Panc1 (cell line): ENCODE results near the gene SUFU. TPM values are rescaled to one million over a fixed set of nuclear protein-coding genes. Genes with fewer than 3 reads are reported as not detected.

Source experiments
- ATAC-seq: fragments of 200-7000 bp; cut with Tn5 transposase; 2 replicates; pipeline ENCODE4 v1.9.1; 2020; ENCODE audit warnings: mild to moderate bottlenecking, moderate library complexity
- BruUV-seq: library from RNA; stranded (reverse); fragments of 400-500 nt; replicated peaks from 2 replicates; lab custom pipeline; 2021; lab: Mats Ljungman, UMichigan
- CTCF ChIA-PET: fragments of 300-600 bp; sonication (Branson Sonifier 250); formaldehyde crosslinking; loops from one replicate; lab custom pipeline; 2022; ENCODE audit warnings: antibody characterized with exemption; lab: Charles Lee
- POLR2A ChIA-PET: fragments of 300-600 bp; sonication (Branson Sonifier 250); formaldehyde crosslinking; loops from one replicate; lab custom pipeline; 2022; ENCODE audit warnings: antibody characterized with exemption; lab: Charles Lee
- DNase-seq: peaks from one replicate; pipeline ENCODE4 v3.0.0-alpha.2; 2010; ENCODE audit warnings: low read depth, low spot score
- H3K27ac ChIP-seq: 2 replicates; pipeline ENCODE4 v1.5.1; 2011; ENCODE audit warnings: mild to moderate bottlenecking, low read length, inconsistent platforms
- H3K27me3 ChIP-seq: fragments of 200-500 bp; sonication (Bioruptor generic); 2 replicates; pipeline ENCODE4 v1.6.0; 2014; ENCODE audit warnings: low read length, inconsistent platforms; ENCODE audit not compliant: control insufficient read depth, insufficient read depth
- H3K36me3 ChIP-seq: fragments of 200-500 bp; sonication (Bioruptor generic); 2 replicates; pipeline ENCODE4 v1.5.1; 2014; ENCODE audit warnings: inconsistent platforms, mild to moderate bottlenecking, low read length, moderate library complexity; ENCODE audit not compliant: control insufficient read depth, insufficient read depth
- H3K4me1 ChIP-seq: 2 replicates; pipeline ENCODE4 v1.5.1; 2011; ENCODE audit warnings: inconsistent platforms, mild to moderate bottlenecking, low read length, moderate library complexity; ENCODE audit not compliant: control insufficient read depth, insufficient read depth
- H3K4me3 ChIP-seq, 2 experiments: 2 replicates each; pipeline ENCODE4 v1.5.1; 2011 to 2012; ENCODE audit warnings: low read depth in 2 of 2, low read length in 2 of 2, mild to moderate bottlenecking in 2 of 2, inconsistent platforms in 1 of 2, moderate library complexity in 1 of 2
- H3K9me3 ChIP-seq: fragments of 200-500 bp; sonication (Bioruptor generic); 2 replicates; pipeline ENCODE4 v1.5.1; 2014; ENCODE audit warnings: low read depth, mild to moderate bottlenecking, inconsistent platforms, low read length, moderate library complexity; ENCODE audit not compliant: control insufficient read depth, insufficient read depth
- CTCF ChIP-seq: fragments of 450-650 bp; IDR thresholded peaks from 2 replicates; pipeline ENCODE4 v1.5.1; 2017; ENCODE audit warnings: mild to moderate bottlenecking
- POLR2AphosphoS5 ChIP-seq: IDR thresholded peaks from 2 replicates; pipeline ENCODE4 v1.6.1; 2012; ENCODE audit warnings: mild to moderate bottlenecking, low read depth, low read length, moderate library complexity
- REST ChIP-seq, 2 experiments: IDR thresholded peaks; 2 replicates each; pipeline ENCODE4 v1.6.1; 2011 to 2012; ENCODE audit warnings: low read depth in 2 of 2, control low read depth in 1 of 2, low read length in 1 of 2, mild to moderate bottlenecking in 1 of 2, moderate library complexity in 1 of 2; ENCODE audit not compliant: insufficient read depth in 1 of 2
- SIN3A ChIP-seq: IDR thresholded peaks from 2 replicates; pipeline ENCODE4 v1.6.1; 2012; ENCODE audit warnings: low read depth, mild to moderate bottlenecking, low read length, moderate library complexity, borderline replicate concordance; ENCODE audit not compliant: insufficient read depth
- TCF7L2 ChIP-seq: IDR thresholded peaks from 2 replicates; pipeline ENCODE4 v1.6.1; 2011; ENCODE audit warnings: mild to moderate bottlenecking, low read depth, low read length, inconsistent platforms
- in situ Hi-C: cut with HindIII; loops from 2 replicates; pipeline ENCODE4 v1.10.0; 2016; ENCODE audit warnings: low sequenced_read_pairs, low pct_unique_long_range_greater_than_20kb
- intact Hi-C: fragments of 100-400 bp; cut with micrococcal nuclease; formaldehyde crosslinking; loops from one replicate; pipeline ENCODE4 v1.10.0; 2022; ENCODE audit not compliant: unreplicated experiment
- total RNA-seq: library from RNA; stranded (reverse); gene quantifications from one replicate; pipeline ENCODE4 v1.2.1, GENCODE V29; 2021; ENCODE audit not compliant: unreplicated experiment

SUFU gene
- total RNA-seq, 1 experiment from 2014 or later: 9.5 TPM

- no peak for TF ChIP-seq POLR2AphosphoS5
- no peak for TF ChIP-seq CTCF
- no peak for TF ChIP-seq TCF7L2
Measured at GRCh38 chr10:102509387-102509786, 5.6 kb downstream of the SUFU start.

GRCh38 chr10:102511583-102512274 is 8.0 kb downstream of the SUFU start:
- Histone ChIP-seq H3K27me3 (no peaks in the 10 kb centered on the region), H3K27ac (no peak overlapping the region), H3K36me3 (0 out of 2 replicates have a peak, but pooled peaks cover 4% of the 10 kb centered on the region), H3K9me3 (no peaks in the 10 kb centered on the region), H3K4me1 (no peaks in the 10 kb centered on the region), H3K4me3 (no peak overlapping the region)
- TF ChIP-seq POLR2AphosphoS5 (no peak), TCF7L2 (no peak), SIN3A (no peak), CTCF (no peak), REST (IDR thresholded peaks at IDR 0.05; ENCODE audit: insufficient read depth in 1 of 2, low read depth in 2 of 2, low read length in 1 of 2) (no peak)
- in situ Hi-C loops (no loop called here), intact Hi-C loops (no loop called here)
- CTCF ChIA-PET: no interaction called here
- no TSS peak for BruUV-seq
- POLR2A ChIA-PET: no interaction called here
- ATAC-seq (no peak), DNase-seq (no peak)

More at GRCh38 chr10:102509387-102509786, 5.6 kb downstream of the SUFU start:
- ChIA-PET CTCF (interaction anchor here (3.0 kb wide), 1 partner anchor 74 kb away, joined by 10 read pairs; no protein-coding TSS in a partner anchor), POLR2A (no interaction called here)
- Histone ChIP-seq H3K27me3 (no peaks in the 10 kb centered on the region), H3K36me3 (peaks cover 7% of the 10 kb centered on the region; the same call in 1 of the 2 replicates), H3K4me1 (peaks cover 8% of the 10 kb centered on the region; the same call in 1 of the 2 replicates), H3K9me3 (no peaks in the 10 kb centered on the region), H3K27ac (no peak overlapping the region), H3K4me3 (no peak overlapping the region)
- intact Hi-C loops: no loop called here
- DNase-seq: no peak
- in situ Hi-C loops: loop anchor here (10.0 kb wide), 1 partner anchor 65 kb away; no protein-coding TSS in a partner anchor
- BruUV-seq: no TSS peak
- ATAC-seq: no peak
